NCI-H526 (cell line): ENCODE results near the gene PABPN1L.
A peak's percentile ranks its signal among the peaks of the same experiment; 100 is the strongest.
"Not testable (repeated sequence)": the region's sequence is repeated elsewhere in the genome, so short reads cannot be mapped to it uniquely, and the experiment has no call there.

Experiments used
- DNase-seq, 2 experiments: peaks; one replicate each; lab custom pipeline; 2025; lab: John Stamatoyannopoulos, UW

PABPN1L gene

DNA sequence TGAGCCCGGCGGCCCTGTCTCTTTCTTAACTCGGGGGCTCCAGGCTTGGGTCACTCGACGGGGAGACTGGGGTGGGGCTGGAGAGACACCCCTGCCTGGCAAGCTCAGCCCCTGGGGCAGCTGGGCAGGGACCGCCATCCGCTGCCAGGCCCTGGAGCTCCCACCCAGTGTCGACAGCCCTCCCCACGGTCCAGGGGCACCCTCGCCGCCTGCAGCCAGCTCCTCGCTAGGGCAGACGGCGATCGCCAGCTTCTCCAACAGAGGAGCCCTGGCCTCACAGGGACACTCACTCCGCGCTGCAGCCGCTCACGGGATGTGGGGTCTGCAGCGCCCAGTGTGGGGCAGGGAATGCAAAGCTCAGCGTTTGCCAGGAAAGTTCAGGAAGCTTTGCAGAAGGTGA, 38.7 kb downstream of the PABPN1L start:
- DNase-seq = no peak

DNA sequence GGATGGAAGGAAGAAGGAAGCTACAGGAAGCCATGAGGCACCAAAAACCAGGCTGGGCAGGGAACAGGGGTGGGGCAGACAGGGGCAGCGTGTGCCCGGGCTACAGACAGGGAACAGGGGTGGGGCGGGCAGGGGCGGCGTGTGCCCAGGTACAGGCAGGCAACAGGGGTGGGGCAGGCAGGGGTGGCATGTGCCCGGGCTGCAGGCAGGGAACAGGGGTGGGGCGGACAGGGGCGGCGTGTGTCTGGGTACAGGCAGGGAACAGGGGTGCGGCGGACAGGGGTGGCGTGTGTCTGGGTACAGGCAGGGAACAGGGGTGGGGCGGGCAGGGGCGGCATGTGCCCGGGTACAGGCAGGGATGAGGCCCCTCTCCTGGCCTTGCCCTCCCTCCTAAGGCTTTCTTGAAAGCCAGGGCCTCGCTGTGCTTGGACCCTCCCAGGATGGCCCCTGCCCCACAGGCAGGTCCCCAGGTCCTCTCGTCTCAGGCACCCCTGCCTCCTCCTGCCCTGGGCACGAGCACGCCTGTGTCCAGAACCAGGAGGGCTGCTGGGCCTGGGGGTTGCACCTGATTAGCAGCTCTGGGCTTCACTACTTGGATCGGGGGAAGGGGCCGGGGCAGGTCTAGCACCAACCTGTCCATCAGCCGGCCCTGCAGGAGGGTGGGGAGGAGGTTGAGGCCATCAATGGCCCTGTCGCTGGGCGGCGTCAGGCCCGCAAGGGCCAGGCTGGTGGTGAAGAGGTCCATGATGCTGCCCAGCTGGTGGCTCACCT, 40.2 kb downstream of the PABPN1L start:
- no peak for DNase-seq

DNA sequence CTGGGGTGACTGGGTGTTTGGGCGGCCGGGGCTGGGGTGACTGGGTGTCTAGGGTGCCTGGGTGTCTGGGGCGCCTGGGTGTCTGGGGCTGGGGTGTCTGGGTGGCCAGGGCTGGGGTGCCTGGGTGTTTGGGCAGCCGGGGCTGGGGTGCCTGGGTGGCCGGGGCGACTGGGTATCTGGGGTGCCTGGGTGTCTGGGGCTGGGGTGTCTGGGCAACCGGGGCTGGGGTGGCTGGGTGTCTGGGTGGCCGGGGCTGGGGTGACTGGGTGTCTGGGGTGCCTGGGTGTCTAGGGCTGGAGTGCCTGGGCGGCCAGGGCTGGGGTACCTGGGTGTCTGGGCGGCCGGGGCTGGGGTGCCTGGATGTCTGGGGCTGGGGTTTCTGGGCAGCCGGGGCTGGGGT, 41.3 kb downstream of the PABPN1L start:
- no peak for DNase-seq

DNA sequence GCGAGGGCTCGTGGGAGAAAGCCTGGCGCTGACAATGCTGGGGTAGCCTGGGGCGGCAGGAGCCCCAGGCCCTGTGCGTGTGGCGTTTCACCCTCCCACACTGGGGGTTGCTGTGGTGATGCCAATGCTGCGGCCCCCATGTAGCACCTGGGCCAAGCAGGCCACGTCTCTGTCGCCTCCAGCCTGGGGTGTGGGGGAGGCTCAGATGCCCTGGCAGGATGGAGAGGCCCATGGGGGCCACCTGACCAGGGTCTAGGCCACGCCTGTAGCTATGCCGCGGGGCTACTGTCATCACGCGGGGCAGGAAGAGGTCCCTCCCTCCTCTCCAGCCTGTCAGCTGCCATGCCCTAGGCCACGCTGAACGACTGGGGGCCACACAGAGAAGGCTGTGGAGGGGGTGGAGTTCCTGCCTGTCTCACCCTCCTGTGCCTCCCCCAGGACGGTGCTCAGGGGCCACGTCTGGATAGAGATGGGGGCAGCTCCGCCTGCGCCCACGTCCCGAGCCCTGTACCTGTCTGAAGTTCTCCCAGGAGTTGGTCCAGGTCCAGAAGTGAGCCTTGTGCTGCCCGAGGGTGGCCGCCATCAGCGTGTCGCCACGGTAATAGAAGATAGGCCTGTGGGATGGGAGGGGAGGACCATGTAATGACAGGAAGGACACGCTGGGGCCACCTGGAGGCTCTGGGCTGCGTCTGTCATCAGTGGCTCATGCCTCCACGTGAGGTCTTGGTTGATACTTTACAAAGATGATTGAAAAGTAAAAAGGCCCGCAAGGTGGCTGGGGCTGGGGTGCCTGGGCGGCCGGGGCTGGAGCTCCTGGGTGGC, 42.0 kb downstream of the PABPN1L start:
- no peak for DNase-seq

DNA sequence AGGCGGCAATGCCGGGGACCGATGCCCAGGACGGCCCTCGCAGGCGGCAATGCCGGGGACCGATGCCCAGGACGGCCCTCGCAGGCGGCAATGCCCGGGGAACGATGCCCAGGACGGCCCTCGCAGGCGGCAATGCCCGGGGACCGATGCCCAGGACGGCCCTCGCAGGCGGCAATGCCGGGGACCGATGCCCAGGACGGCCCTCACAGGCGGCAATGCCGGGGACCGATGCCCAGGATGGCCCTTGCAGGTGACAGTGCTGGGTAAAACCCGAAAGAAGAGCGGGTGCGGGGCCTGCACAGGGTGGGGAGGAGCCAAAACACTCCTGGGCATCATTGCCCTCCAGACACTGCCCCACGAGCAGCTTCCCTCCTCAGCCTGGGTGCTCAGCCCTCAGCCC, 42.8 kb downstream of the PABPN1L start:
- not testable (repeated sequence) for DNase-seq

DNA sequence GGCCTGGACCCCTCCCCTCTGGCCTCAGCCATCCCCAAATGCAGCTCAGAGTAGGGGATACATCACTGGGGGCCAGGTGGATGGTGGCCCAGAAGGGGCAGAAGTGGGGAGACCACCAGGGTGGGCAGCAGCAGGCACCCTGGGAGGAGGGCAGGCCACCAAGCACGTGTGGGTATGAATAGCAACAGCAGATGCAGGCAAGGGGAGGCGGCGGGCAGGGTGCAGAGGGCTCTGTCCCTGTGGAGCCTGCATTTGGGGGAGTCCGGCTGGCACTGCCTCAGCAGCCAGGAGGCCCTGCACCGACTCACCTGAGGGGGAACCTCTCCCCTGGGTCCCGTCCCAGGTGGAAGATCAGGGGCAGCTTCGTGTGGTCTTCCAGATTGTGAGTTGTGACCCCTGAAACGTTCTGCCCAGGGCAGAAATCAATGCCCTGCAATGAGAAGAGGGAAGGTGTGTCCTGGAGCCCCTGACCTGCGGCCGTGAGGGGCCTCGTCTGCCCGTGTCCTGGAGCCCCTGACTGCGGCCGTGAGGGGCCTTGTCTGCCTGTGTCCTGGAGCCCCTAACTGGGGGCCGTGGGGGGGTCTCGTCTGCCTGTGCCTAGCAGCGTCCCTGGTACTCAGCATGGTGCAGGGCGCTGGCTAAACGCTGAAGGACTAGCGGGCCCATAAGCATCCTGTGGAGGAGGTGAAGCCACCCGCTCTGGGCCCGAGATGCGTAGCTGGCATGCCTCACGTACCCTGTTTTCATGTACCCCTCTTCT, 44.0 kb downstream of the PABPN1L start:
- no peak for DNase-seq

DNA sequence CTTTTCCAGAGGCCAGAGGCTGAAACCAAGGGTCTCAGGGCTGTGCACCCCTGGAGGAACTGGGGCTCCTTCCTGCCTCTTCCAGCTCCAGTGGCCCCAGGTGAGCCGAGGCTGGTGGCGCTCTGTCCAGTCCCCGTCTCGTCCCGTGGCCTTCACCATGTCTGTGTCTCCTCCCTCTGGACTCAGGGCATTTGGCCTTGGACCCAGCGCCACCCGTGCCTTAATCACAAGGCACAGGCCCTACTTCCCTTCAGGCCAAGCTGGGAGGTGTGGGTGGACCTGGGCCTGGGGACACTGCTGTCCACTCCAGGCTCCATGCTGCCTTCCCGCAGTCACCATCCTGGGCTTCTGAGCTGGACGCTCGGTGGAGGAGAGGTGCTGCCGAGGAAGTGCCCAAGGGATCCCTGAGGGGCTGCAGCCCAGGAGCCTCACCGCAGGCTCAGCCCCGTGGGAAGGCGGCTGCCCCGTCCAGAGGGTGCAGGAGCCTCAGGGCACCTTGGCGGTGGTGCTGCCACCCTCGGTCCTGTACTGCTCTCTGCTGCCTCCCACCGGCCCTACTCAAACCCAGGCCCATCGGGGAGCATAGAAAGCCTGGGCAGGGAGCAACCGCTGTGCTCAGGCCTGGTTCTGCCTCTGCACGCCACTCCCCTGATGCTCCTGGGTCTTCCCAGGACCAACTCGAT, 45.2 kb downstream of the PABPN1L start:
- peak in 1 of 2 experiments; percentile 29 for DNase-seq

DNA sequence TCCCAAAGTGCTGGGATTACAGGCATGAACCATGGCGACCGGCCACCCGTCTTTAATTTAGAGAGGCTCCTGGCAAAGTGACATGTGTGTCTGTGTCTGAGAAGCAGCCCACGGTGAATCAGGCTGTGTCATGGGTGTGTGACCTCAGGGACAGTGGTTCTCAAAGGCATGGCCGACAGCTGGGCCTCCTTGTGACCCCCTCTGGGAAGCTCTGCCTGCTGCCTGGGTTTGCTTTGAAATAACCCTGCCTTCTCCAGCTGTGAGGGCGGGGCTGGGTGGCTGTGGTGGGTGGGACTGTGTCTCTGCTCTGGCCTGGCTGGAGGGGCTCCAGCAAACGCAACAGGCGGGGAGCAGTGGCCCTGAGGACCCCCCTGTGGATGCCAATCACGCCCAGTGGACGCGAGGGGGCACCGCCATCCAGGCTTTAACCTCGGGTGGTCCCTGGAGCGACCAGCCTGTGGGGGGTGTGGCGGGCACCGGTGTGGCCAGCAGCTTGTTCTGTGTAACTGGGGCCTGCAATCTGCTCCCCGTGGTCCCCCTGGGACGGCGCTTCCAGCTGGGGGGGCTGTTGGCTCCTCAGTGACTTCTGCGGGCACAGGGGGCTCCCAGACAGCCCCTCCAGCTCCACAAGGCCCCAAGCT, 46.0 kb downstream of the PABPN1L start:
- DNase-seq = no peak

DNA sequence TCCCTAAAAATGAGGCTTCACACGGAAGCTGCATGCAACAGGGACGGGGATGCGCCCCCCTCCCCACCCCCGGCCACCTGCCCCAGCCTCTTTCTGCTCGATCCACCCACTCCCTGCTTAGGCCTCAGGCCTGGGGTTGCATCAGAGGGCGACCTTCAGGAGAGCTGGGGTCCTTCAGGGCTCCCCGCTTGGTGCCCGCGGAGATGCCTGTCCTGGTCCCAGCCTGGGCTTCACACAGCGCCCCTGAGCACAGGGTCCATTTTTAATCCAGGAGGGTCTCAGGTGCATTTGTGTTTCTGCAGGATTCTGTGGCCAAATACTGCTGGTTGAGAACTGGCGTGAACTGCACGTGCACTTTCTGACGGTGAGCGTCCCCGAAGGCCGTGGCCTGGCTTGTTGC, 47.3 kb downstream of the PABPN1L start:
- DNase-seq = no peak

DNA sequence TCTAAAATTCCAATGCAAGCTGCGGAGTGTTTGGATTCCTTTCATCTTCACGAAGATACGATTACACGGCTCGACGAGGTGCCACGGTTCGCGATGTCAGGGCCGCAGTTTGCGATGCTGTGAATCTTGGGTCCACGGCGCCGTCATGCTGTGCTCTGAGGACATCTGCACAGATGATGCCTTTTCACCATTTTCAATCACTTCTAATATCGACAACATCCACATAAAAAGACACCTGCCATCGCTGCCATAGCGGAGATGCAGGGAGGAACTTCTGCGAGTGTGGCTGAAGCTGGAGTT, 47.9 kb downstream of the PABPN1L start:
- no peak for DNase-seq

DNA sequence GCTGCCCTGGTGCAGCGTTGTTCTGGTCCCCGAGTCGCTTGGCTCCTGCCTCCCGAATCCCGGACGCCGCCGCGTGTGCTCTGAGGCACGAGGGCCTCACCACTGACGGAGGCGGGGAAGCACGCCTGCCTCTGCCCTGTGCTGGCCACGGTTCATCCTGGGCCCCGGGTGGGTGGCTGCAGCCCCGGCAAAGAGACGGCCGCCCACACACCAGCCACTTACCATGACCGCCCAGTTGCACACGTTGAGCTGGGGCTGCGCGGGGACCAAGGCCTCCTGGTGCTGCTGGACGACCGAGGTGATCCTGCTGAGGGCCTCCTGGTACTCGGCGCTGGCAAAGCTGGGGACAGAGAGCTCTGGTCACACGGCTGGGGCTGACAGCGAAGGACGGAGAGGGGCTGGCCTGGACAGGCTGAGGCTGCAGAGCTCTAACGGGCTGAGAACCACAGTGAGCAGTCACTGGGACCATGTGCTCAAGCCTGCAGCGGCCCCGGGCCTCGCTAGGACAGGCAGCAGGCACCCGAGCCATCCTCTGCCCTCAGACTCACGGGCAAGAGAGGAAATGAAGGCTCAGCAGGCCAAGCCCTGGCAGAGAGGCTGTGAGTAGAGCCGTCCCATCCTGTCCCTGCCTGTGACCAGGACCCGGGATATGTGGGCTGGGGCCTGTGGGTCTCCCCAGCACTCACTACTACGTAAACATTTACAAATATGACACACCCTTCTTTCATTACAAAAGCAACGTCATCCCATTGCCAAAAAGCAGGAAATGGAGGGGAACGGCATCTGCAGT, 48.5 kb downstream of the PABPN1L start:
- no peak for DNase-seq

DNA sequence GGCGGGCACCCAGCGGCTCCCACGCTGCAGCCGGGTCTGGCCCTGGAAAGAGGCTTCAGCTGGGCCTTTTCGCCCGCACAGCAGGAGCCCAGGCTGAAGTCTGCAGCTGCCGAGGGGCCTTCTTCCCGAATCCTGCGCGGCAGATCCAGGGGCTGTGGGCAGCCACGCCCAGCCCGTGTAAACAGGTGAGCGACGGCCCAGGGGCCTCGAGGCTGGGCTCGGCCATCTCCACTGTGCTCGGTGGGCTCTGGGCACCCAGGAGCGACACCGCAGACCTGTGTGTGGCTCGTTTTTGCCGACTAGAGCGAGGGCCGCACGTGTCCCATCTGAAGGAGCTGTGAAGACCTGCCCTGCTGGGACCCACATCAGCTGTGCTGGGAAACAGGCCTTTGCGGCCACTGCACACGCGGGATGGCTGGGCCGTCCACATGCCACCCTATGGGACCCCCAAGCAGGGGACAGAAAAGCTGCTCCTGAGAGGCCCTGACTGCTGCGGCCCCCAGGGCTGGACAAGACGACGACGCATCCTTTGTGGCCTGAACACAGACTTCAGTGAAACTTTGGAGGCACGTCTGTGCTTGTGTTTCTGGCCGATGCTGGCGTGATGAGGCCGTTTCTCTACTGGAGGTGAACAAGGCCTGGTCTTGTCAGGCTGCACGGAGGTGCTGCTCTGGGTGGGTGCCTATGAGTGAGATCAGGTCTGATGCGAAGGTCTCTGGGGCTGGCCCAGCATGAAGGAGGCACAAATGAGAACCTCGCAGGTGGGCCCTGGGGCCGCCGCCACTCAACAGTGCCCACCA, 49.5 kb downstream of the PABPN1L start:
- no peak for DNase-seq

DNA sequence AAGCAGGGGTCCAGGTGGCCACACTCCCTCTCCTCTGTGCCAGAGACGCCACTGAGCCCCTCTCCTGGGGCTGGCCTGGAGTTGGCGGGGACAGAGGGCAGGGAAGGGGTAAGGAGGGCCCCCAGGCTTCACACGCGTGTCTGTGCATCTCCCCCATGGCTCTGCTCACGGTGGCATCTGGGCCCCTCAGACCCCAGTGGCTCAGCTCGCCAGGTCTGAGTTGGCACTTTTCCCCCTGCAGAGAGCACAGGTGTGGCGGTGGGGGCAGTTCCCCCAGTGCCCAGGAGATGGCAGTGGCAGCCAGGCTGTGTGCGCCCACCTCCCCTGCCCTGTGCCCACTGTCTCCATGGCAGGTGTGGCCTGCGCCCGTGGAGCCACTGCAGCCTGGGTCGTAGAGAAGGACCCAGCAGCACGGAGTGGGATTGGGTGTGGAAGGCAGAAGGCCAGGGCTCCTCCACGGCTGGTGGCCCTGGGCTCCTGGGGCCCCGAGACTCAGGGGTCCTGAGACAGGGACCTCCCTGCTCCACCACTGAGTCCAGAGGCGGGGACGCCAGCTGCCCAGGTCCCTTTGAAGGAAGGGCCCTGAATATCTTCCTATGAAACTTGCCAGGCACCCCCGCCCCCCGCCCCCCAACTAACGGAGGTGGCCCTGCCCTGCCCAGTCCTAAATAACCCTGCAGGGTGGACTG, 50.4 kb downstream of the PABPN1L start:
- peak in 1 of 2 experiments; percentile 79 for DNase-seq

DNA sequence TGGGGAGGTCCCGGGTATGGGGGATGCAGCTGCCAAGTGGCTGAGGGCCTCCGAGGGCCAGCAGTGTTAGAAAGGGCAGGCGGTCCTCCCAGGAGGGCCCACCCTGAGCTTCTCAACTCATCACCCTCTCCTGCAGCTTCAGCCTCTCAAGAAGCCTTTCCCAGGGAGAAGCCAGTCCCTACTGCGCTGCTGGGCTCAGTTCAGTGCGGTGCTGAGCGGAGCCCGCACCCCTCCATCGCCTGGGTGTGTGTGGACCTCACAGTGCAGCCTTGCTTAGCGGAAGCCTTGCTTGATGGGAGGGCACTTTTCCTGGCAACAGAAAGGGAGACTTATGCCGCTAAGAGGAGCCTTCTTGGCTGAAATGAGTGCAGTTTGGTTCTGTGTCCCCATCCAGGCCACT, 51.2 kb downstream of the PABPN1L start:
- no peak for DNase-seq

DNA sequence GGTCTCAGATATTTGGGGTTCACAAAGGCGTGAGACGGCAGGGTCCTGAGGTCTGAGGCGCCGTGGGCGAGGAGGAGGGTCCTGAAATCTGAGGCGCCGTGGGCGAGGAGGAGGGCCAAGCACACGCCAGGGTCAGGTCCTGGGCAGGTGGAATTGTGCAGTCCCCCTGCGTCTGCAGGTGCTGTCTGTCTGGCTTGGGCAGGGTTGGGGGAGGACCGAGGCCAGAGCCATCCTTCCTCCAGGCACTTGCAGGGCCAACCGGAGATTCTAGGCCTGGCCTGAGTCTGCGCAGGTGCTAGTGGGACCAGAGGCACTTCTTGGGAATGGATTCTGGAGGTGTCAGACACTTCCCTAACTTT, 52.3 kb downstream of the PABPN1L start:
- no peak for DNase-seq
